Measurements from ENCODE around the gene IP6K2. TPM values are rescaled to one million over a fixed set of nuclear protein-coding genes. Genes with fewer than 3 reads are reported as not detected.

IP6K2 gene
- total RNA-seq, 4 donors from 2014 or later, result 16.9 to 31.8 (median 22.0) TPM

- DNase-seq (no peak), ATAC-seq (no peak)
- H3K36me3 ChIP-seq, result no peaks in the 10 kb centered on the region
- H3K27ac ChIP-seq, result no peak overlapping the region
- H3K4me3 ChIP-seq, result peak overlapping the region in 2 of 4 donors; percentile 34 to 43
- H3K4me1 ChIP-seq, result peaks cover 5 to 27% of the 10 kb centered on the region in 2 donors
- in situ Hi-C loops (cut with MboI; ENCODE audit: low sequenced_read_pairs in 4 of 4), result no loop called here
- intact Hi-C loops (cut with DNase I; ENCODE audit: low total_unique reads), result no loop called here
- TF ChIP-seq POLR2A (IDR thresholded peaks at IDR 0.05) (no peak), CTCF (IDR thresholded peaks at IDR 0.05 in 4 of 5, conservative IDR thresholded peaks at IDR 0.05 in 1 of 5) (no peak)
- peaks cover 26 to 35% (median 35%) of the 10 kb centered on the region in 3 donors for H3K27me3 ChIP-seq
- H3K9me3 ChIP-seq, result no peaks in the 10 kb centered on the region
Observed at GRCh38 chr3:48660800-48661400, 56.1 kb downstream of the IP6K2 start.

- no peaks in the 10 kb centered on the region for H3K9me3 ChIP-seq
- H3K27me3 ChIP-seq, result peaks cover 3 to 13% (median 10%) of the 10 kb centered on the region in 3 donors
- H3K27ac ChIP-seq, result peak overlapping the region; percentile 35 to 84 (median 62)
- H3K4me3 ChIP-seq, result peak overlapping the region; percentile 56 to 89 (median 64)
- TF ChIP-seq POLR2A (IDR thresholded peaks at IDR 0.05) (no peak), CTCF (IDR thresholded peaks at IDR 0.05 in 4 of 5, conservative IDR thresholded peaks at IDR 0.05 in 1 of 5) (no peak)
- no peaks in the 10 kb centered on the region for H3K36me3 ChIP-seq
- in situ Hi-C loops (cut with MboI; ENCODE audit: low sequenced_read_pairs in 4 of 4), result no loop called here
- ATAC-seq (no peak), DNase-seq (no peak)
- intact Hi-C loops (cut with DNase I; ENCODE audit: low total_unique reads), result loop anchor here (1.0 kb wide), 1 partner anchor 22 kb away; the partner anchor contains the start of gene SLC26A6
- peaks cover 0 to 16% of the 10 kb centered on the region in 2 donors for H3K4me1 ChIP-seq
Observed at GRCh38 chr3:48656841-48657281, 60.2 kb downstream of the IP6K2 start.

GRCh38 chr3:48656061-48656840, 60.8 kb downstream of the IP6K2 start:
- intact Hi-C loops (cut with DNase I; ENCODE audit: low total_unique reads), result loop anchor here (1.0 kb wide), 1 partner anchor 21 kb away; the partner anchor contains the start of gene SLC26A6
- TF ChIP-seq POLR2A (IDR thresholded peaks at IDR 0.05), result no peak
- TF ChIP-seq CTCF (IDR thresholded peaks at IDR 0.05 in 4 of 5, conservative IDR thresholded peaks at IDR 0.05 in 1 of 5), result peak; percentile 55 to 76 (median 73)
- H3K36me3 ChIP-seq, result no peaks in the 10 kb centered on the region
- peak overlapping the region; percentile 56 to 89 (median 64) for H3K4me3 ChIP-seq
- peaks cover 0 to 8% (median 7%) of the 10 kb centered on the region in 3 donors for H3K27me3 ChIP-seq
- in situ Hi-C loops (cut with MboI; ENCODE audit: low sequenced_read_pairs in 4 of 4), result no loop called here
- peak overlapping the region; percentile 35 to 84 (median 62) for H3K27ac ChIP-seq
- DNase-seq (peak; percentile 46 to 81), ATAC-seq (peak; percentile 85 to 91)
- peaks cover 0 to 12% of the 10 kb centered on the region in 2 donors for H3K4me1 ChIP-seq
- H3K9me3 ChIP-seq, result no peaks in the 10 kb centered on the region

GRCh38 chr3:48655606-48656005, 61.4 kb downstream of the IP6K2 start:
- H3K27ac ChIP-seq, result peak overlapping the region in 3 of 4 donors; percentile 35 to 84 (median 65)
- peak overlapping the region; percentile 56 to 89 (median 64) for H3K4me3 ChIP-seq
- peaks cover 0 to 4% (median 3%) of the 10 kb centered on the region in 3 donors for H3K27me3 ChIP-seq
- TF ChIP-seq CTCF (IDR thresholded peaks at IDR 0.05 in 4 of 5, conservative IDR thresholded peaks at IDR 0.05 in 1 of 5), result no peak
- no peak for TF ChIP-seq POLR2A (IDR thresholded peaks at IDR 0.05)
- no peaks in the 10 kb centered on the region for H3K9me3 ChIP-seq
- in situ Hi-C loops (cut with MboI; ENCODE audit: low sequenced_read_pairs in 4 of 4) (no loop called here), intact Hi-C loops (cut with DNase I; ENCODE audit: low total_unique reads) (loop anchor here (1.0 kb wide), 1 partner anchor 20 kb away; the partner anchor contains the start of gene SLC26A6)
- DNase-seq (no peak), ATAC-seq (no peak)
- peaks cover 0 to 11% of the 10 kb centered on the region in 2 donors for H3K4me1 ChIP-seq
- H3K36me3 ChIP-seq, result no peaks in the 10 kb centered on the region
